ENCODE measurements around the gene PBLD. TPM values are rescaled to one million over a fixed set of nuclear protein-coding genes. Genes with fewer than 3 reads are reported as not detected.

Gene PBLD
- total and polyA plus RNA-seq, 9 of the 15 experiments (the other 6 are each of a cell fraction or from before 2014, with no cell fraction given), result 1.2 to 4.3 (median 2.5) TPM

DNA sequence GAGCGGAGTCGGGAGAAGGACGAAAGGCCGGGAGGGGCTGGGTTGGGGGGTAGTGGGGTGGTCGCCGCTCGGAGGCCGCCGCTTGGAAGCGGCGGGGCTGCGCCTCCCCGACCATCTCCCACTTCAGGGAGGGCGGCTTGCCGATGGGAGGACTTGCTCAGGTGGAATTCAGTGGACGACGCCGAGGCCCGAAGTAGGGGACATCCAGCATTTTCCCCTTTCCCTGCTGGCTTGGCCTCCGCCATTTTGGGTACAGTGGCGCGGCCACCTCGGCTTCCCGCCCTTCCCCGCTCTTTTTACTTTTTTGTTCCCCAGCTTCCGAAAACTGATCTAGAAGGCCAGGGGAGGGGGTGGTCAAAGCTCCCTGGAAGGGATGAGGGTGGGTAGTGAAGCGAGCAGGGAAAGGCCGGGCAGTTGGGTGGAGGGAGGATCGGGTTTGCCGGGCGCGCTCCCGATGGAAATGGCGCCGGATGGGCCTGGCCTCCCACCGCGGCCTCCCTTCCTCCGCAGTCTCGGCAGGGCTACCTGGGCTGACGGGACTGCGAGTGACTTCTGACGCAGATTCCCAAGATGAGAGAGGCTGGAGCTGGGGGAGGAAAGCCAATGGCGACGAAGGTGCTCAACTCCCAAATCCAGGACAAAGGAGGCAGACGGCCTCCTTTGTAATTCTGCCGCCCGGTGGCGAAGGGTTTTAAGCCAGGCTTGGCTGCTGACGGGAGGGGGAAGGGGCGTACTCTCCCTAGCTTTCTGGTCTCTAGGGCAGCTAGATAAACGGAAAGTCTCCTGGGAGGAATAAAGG is at the start of gene PBLD (continued):
- TF ChIP-seq, protein P1, sequence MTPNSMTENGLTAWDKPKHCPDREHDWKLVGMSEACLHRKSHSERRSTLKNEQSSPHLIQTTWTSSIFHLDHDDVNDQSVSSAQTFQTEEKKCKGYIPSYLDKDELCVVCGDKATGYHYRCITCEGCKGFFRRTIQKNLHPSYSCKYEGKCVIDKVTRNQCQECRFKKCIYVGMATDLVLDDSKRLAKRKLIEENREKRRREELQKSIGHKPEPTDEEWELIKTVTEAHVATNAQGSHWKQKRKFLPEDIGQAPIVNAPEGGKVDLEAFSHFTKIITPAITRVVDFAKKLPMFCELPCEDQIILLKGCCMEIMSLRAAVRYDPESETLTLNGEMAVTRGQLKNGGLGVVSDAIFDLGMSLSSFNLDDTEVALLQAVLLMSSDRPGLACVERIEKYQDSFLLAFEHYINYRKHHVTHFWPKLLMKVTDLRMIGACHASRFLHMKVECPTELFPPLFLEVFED (CRISPR knock-in tag; conservative IDR thresholded peaks at IDR 0.05), result peak; percentile 91; the same call in 1 of the 2 replicates
- TF ChIP-seq, protein P2, sequence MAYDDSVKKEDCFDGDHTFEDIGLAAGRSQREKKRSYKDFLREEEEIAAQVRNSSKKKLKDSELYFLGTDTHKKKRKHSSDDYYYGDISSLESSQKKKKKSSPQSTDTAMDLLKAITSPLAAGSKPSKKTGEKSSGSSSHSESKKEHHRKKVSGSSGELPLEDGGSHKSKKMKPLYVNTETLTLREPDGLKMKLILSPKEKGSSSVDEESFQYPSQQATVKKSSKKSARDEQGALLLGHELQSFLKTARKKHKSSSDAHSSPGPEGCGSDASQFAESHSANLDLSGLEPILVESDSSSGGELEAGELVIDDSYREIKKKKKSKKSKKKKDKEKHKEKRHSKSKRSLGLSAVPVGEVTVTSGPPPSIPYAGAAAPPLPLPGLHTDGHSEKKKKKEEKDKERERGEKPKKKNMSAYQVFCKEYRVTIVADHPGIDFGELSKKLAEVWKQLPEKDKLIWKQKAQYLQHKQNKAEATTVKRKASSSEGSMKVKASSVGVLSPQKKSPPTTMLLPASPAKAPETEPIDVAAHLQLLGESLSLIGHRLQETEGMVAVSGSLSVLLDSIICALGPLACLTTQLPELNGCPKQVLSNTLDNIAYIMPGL (CRISPR knock-in tag; IDR thresholded peaks at IDR 0.05), result no peak
- TF ChIP-seq ZBTB26 (CRISPR knock-in tag; IDR thresholded peaks at IDR 0.05) (peak; percentile 92), ZFP1 (CRISPR knock-in tag; IDR thresholded peaks at IDR 0.05) (no peak), ZNF395 (CRISPR knock-in tag; IDR thresholded peaks at IDR 0.05) (peak; percentile 77), L3MBTL2 (IDR thresholded peaks at IDR 0.05) (no peak), ZNF778 (CRISPR knock-in tag; IDR thresholded peaks at IDR 0.05) (no peak), HCFC1 (IDR thresholded peaks at IDR 0.05; ENCODE audit: low read depth, low read length) (no peak; the same call in 1 of the 2 replicates), EGR1 (conservative IDR thresholded peaks at IDR 0.05) (peak; percentile 44; the same call in 1 of the 2 replicates), ZNF785 (CRISPR knock-in tag; IDR thresholded peaks at IDR 0.05) (no peak), ZNF217 (CRISPR knock-in tag; IDR thresholded peaks at IDR 0.05) (no peak), CTCF (IDR thresholded peaks at IDR 0.05 in 2 of 3, conservative IDR thresholded peaks at IDR 0.05 in 1 of 3; ENCODE audit: insufficient read depth in 2 of 3, low read depth in 1 of 3, low read length in 3 of 3) (peak; percentile 69 to 77 (median 70)), SREBF2 (CRISPR knock-in tag; IDR thresholded peaks at IDR 0.05) (no peak), HMG20B (CRISPR knock-in tag; IDR thresholded peaks at IDR 0.05) (no peak; the same call in 1 of the 2 replicates), ZNF740 (CRISPR knock-in tag; IDR thresholded peaks at IDR 0.05) (peak; percentile 73), ZNF740 (tag; IDR thresholded peaks at IDR 0.05) (peak in 1 of 2 experiments; percentile 83; a peak in 2 of 4 replicates), CC2D1A (IDR thresholded peaks at IDR 0.05) (peak; percentile 77), MEF2A (IDR thresholded peaks at IDR 0.05; ENCODE audit: control insufficient read depth, low read depth, low read length) (no peak)
- TF ChIP-seq, protein P3, sequence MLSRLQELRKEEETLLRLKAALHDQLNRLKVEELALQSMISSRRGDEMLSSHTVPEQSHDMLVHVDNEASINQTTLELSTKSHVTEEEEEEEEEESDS (CRISPR knock-in tag; IDR thresholded peaks at IDR 0.05), result no peak
